Colonic mucosa (tissue), 4 donors: ENCODE results near the gene CWC25. TPM values are rescaled to one million over a fixed set of nuclear protein-coding genes. Genes with fewer than 3 reads are reported as not detected.

Source experiments
- DNase-seq: peaks from one replicate; pipeline ENCODE4 v3.0.0-alpha.2; 2020
- H3K27ac ChIP-seq: fragments of 200-600 bp; one replicate; pipeline ENCODE4 v1.8.0; 2021
- H3K27me3 ChIP-seq: fragments of 200-600 bp; one replicate; pipeline ENCODE4 v1.8.0; 2021
- H3K36me3 ChIP-seq: fragments of 200-600 bp; one replicate; pipeline ENCODE4 v1.8.0; 2021
- H3K4me1 ChIP-seq: fragments of 200-600 bp; one replicate; pipeline ENCODE4 v1.8.0; 2021; ENCODE audit warnings: mild to moderate bottlenecking
- H3K4me3 ChIP-seq: fragments of 200-600 bp; one replicate; pipeline ENCODE4 v1.8.0; 2021
- H3K9ac ChIP-seq, 2 donors: one replicate each; pipeline ENCODE4 v1.7.0; 2013; ENCODE audit warnings: control low read depth in 2 of 2, low read depth in 2 of 2, low read length in 2 of 2
- H3K9me3 ChIP-seq: fragments of 200-600 bp; one replicate; pipeline ENCODE4 v1.8.0; 2021
- intact Hi-C: fragments of 100-400 bp; cut with DNase I; formaldehyde crosslinking; loops from one replicate; pipeline ENCODE4 v1.14.1; 2022
- total RNA-seq, 2 donors: library from RNA; stranded (reverse); fragmentation: NEBNext Ultra II Directional in 1 of 2; extraction: Animal tissue kit (Norgen Biotek cat#: 25700) in 1 of 2; gene quantifications; one replicate each; pipeline ENCODE4 v1.2.1, GENCODE V29; 2021
- TF ChIP-seq, protein P1 (sequence below): fragments of 200-600 bp; IDR thresholded peaks from one replicate; pipeline ENCODE4 v1.8.0; 2022; ENCODE audit warnings: antibody characterized with exemption, mild to moderate bottlenecking
- donor health status: healthy.
- donor health status: DM: no; HTN: no; CAD: no.
- donor health status: DM: no; HTN: no; CAD: no.

Gene CWC25
- total RNA-seq, 2 donors from 2014 or later: 18.7 TPM

DNA sequence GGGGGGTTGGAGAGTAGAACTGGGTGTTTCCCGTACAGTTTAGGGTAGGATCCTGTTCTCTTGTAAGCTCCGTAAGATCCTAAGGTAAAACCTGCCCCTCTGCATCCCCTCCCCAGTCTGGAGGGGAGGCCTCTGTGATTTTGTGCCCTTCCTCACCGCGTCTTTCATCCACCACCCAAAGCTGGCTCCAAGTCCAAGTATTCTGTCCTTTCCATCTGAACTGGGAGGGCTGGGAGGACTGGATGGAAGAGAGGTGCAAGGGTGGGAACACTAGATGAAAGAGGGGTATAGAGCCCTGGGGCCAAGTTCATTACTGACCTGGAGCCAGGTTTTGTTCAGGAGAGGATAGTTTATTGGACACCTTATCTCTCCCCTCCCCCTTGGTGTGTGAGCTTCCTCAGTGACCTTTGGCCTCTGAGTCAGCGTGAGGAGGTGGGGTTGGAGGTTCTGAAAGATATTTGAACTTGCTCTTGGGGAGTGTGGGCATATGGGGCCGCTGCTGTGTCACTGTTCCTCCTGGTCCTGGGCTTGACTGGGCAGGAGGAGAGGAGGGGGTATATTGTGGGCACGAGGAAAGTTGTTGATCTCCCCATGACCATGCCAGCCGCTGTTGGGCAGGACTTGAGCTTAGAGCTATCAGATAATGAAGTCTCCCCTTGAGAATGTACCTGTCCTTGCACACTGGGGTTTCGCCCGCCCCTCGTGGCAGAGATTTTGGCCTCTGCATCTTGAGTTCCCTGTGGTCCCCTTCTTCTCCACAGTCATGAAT, 46.3 kb upstream of the CWC25 start:
- Histone ChIP-seq H3K9me3 (no peaks in the 10 kb centered on the region), H3K27me3 (no peaks in the 10 kb centered on the region), H3K4me1 (peaks cover 35% of the 10 kb centered on the region), H3K36me3 (no peaks in the 10 kb centered on the region), H3K27ac (peak overlapping the region; percentile 100), H3K9ac (peak overlapping the region; percentile 96 to 100), H3K4me3 (peak overlapping the region; percentile 89)
- DNase-seq: peak; percentile 95
- intact Hi-C loops: loop anchor here (10.0 kb wide), 1 partner anchor 103 kb away; no protein-coding TSS in a partner anchor
- TF ChIP-seq, protein P1, sequence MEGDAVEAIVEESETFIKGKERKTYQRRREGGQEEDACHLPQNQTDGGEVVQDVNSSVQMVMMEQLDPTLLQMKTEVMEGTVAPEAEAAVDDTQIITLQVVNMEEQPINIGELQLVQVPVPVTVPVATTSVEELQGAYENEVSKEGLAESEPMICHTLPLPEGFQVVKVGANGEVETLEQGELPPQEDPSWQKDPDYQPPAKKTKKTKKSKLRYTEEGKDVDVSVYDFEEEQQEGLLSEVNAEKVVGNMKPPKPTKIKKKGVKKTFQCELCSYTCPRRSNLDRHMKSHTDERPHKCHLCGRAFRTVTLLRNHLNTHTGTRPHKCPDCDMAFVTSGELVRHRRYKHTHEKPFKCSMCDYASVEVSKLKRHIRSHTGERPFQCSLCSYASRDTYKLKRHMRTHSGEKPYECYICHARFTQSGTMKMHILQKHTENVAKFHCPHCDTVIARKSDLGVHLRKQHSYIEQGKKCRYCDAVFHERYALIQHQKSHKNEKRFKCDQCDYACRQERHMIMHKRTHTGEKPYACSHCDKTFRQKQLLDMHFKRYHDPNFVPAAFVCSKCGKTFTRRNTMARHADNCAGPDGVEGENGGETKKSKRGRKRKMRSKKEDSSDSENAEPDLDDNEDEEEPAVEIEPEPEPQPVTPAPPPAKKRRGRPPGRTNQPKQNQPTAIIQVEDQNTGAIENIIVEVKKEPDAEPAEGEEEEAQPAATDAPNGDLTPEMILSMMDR: no peak

DNA sequence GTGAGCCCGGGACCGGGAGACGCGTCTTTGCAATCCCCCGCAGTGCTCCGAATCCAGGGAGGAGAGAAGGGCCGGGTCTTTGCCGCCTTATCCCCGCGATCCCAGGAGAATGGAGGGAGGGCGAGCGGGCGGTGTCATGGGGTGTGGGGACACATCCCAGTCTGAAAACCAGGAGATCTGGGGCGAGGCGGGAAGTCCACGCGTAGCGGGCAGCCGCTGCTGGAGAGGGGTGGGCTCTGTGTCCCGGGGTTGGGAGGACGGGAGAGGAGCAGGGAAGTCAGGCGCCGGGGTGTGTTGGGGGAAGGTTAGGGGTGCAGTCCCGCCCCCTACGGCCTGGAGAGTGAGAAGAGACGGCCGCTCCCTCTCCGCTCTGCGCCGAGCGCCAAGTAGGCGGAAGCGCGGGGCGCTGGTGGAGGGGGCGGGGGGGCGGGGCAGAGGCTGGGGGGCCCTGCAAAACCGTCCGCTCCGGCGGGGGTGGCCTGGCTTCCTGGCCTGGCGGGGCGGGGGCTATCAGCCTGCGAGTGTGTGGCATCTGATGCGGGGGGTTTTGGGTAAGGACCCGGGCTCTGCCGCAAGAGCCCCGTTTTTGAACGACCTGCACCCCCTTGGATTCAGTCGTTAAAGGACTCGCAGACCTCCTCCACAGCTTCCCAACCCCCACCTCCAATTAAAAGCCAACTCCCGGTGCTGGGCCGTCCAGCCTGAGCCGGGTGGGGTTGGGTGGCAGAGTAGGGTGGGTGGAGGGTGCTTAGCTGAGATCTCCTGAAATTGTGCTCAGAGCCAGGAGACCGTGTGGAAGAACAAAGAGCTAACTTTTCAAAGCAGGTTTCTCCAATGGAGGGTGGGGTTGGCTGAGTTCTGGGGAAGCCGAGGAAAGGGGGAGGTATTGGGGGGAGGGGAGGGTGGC, 45.4 kb upstream of the CWC25 start:
- TF ChIP-seq, protein P1: no peak
- DNase-seq: peak; percentile 85
- Histone ChIP-seq H3K27ac (peak overlapping the region; percentile 100), H3K4me1 (peaks cover 32% of the 10 kb centered on the region), H3K4me3 (peak overlapping the region; percentile 89), H3K27me3 (no peaks in the 10 kb centered on the region), H3K36me3 (no peaks in the 10 kb centered on the region), H3K9me3 (no peaks in the 10 kb centered on the region), H3K9ac (peak overlapping the region; percentile 96 to 100)
- intact Hi-C loops: loop anchor here (10.0 kb wide), 1 partner anchor 104 kb away; no protein-coding TSS in a partner anchor

DNA sequence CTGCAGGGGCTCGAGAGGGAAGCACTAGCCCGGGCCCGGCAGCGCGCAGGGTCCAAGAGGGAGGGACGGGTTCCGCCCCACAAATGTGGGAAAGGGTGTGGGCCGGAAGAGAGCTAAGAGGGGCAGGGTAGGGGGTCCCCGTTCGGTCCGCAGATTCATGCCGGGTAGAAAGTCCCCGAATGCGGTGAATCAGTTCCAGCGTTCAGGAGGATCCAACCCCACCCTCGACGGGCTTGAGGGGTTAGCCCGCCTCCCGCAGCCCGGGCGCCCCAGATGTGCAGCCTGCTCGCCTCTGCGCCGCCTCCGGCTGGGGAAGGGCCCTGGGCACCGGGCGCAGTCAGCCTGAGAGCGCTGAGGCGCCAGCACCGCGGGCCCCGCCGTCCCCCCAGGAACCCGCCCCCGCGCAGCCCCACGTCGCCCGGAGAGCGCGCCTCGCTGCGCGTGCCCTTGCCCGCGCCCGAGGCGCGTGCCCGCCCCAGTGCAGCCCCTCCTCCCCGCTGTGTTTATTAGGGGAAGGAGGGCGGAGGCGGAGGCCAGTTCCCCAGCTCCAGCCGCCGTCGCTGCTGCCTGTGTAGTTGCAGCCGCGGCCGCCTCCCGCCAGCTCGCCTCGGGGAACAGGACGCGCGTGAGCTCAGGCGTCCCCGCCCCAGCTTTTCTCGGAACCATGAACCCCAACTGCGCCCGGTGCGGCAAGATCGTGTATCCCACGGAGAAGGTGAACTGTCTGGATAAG, 44.6 kb upstream of the CWC25 start, which contains the start of gene LASP1:
TSS of gene LASP1 (plus strand) at position 533 of the 733 bp plus-strand sequence. CDS start at position 665, 132 bp downstream.
- Histone ChIP-seq H3K9ac (peak within 1 kb of the TSS; percentile 96 to 100), H3K4me1 (peaks cover 28% of the 10 kb centered on the region), H3K27me3 (no peaks in the 10 kb centered on the region), H3K4me3 (peak within 1 kb of the TSS; percentile 89), H3K27ac (peak within 1 kb of the TSS; percentile 100), H3K36me3 (no peaks in the 10 kb centered on the region), H3K9me3 (no peaks in the 10 kb centered on the region)
- DNase-seq: peak; percentile 94
- intact Hi-C loops: loop anchor here (5.0 to 10.0 kb wide), 2 partner anchors 62 to 105 kb away; no protein-coding TSS in a partner anchor
- TF ChIP-seq, protein P1: no peak

DNA sequence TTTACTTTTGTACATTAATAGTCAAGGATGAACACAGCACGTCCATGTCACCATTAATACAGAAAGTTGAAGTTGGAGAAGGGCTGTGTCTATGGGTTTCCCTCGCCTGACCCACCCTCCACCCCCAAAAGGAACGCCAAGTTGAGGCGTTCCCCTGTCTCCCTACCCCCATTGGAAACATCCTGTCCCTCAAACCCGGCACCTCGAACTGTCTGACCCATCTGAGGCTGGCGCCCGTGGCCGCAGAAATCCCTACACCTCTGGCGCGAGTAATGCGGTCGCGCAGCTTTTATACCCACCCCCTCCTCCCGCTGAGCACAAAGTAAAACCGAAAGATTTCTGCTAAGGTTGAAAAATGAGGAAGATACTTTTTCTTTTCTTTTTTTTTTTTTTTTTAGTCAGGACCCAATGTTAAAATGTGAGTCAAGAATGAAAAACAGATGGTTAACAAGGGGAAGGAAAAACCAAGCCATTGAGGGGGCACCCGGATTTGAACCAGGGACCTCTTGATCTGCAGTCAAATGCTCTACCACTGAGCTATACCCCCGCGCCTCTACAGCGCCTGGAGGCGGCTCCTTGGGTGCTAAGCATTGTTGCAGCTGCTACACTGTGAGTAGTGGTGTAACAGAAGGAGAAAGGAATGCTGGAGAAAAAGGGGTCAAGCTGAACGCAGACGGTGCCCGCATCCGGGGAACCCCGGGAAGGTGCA, 43.9 kb upstream of the CWC25 start:
- H3K27me3 ChIP-seq: no peaks in the 10 kb centered on the region
- H3K4me3 ChIP-seq: peak overlapping the region; percentile 89
- peaks cover 21% of the 10 kb centered on the region for H3K4me1 ChIP-seq
- peak overlapping the region; percentile 100 for H3K27ac ChIP-seq
- H3K9me3 ChIP-seq: no peaks in the 10 kb centered on the region
- H3K9ac ChIP-seq: peak overlapping the region; percentile 96 to 99
- TF ChIP-seq, protein P1: no peak
- peak; percentile 92 for DNase-seq
- no peaks in the 10 kb centered on the region for H3K36me3 ChIP-seq
- intact Hi-C loops: loop anchor here (5.0 kb wide), 1 partner anchor 62 kb away; no protein-coding TSS in a partner anchor
